ENCODE data around the gene SH3RF3.

Gene SH3RF3

GRCh38 chr2:109452318-109453305 is 323.6 kb downstream of the SH3RF3 start:
- no peak for DNase-seq (ENCODE audit: low read depth in 1 of 2, low spot score in 1 of 2)
- in situ Hi-C loops (cut with HindIII; ENCODE audit: low pct_unique_long_range_greater_than_20kb, low sequenced_read_pairs), result no loop called here
- no peak for TF ChIP-seq JUND (IDR thresholded peaks at IDR 0.05; ENCODE audit: low read depth)

GRCh38 chr2:109453371-109453995 is 324.5 kb downstream of the SH3RF3 start:
- TF ChIP-seq JUND (IDR thresholded peaks at IDR 0.05; ENCODE audit: low read depth), result no peak
- in situ Hi-C loops (cut with HindIII; ENCODE audit: low pct_unique_long_range_greater_than_20kb, low sequenced_read_pairs), result no loop called here
- DNase-seq (ENCODE audit: low read depth in 1 of 2, low spot score in 1 of 2), result no peak

- no peak for DNase-seq (ENCODE audit: low read depth in 1 of 2, low spot score in 1 of 2)
- in situ Hi-C loops (cut with HindIII; ENCODE audit: low pct_unique_long_range_greater_than_20kb, low sequenced_read_pairs), result no loop called here
- no peak for TF ChIP-seq JUND (IDR thresholded peaks at IDR 0.05; ENCODE audit: low read depth)
Observed at GRCh38 chr2:109454304-109454703, 325.3 kb downstream of the SH3RF3 start.

GRCh38 chr2:109454765-109455394 is 325.9 kb downstream of the SH3RF3 start:
- DNase-seq (ENCODE audit: low read depth in 1 of 2, low spot score in 1 of 2), result no peak
- TF ChIP-seq JUND (IDR thresholded peaks at IDR 0.05; ENCODE audit: low read depth), result no peak
- in situ Hi-C loops (cut with HindIII; ENCODE audit: low pct_unique_long_range_greater_than_20kb, low sequenced_read_pairs), result no loop called here

- TF ChIP-seq JUND (IDR thresholded peaks at IDR 0.05; ENCODE audit: low read depth), result no peak
- no peak for DNase-seq (ENCODE audit: low read depth in 1 of 2, low spot score in 1 of 2)
- in situ Hi-C loops (cut with HindIII; ENCODE audit: low pct_unique_long_range_greater_than_20kb, low sequenced_read_pairs), result no loop called here
Observed at GRCh38 chr2:109455731-109456691, 327.0 kb downstream of the SH3RF3 start.

GRCh38 chr2:109456776-109457175 is 327.8 kb downstream of the SH3RF3 start:
- in situ Hi-C loops (cut with HindIII; ENCODE audit: low pct_unique_long_range_greater_than_20kb, low sequenced_read_pairs), result no loop called here
- no peak for TF ChIP-seq JUND (IDR thresholded peaks at IDR 0.05; ENCODE audit: low read depth)
- no peak for DNase-seq (ENCODE audit: low read depth in 1 of 2, low spot score in 1 of 2)

- in situ Hi-C loops (cut with HindIII; ENCODE audit: low pct_unique_long_range_greater_than_20kb, low sequenced_read_pairs), result no loop called here
- no peak for TF ChIP-seq JUND (IDR thresholded peaks at IDR 0.05; ENCODE audit: low read depth)
- DNase-seq (ENCODE audit: low read depth in 1 of 2, low spot score in 1 of 2), result no peak
Observed at GRCh38 chr2:109457366-109457765, 328.4 kb downstream of the SH3RF3 start.

- TF ChIP-seq JUND (IDR thresholded peaks at IDR 0.05; ENCODE audit: low read depth), result no peak
- no peak for DNase-seq (ENCODE audit: low read depth in 1 of 2, low spot score in 1 of 2)
- in situ Hi-C loops (cut with HindIII; ENCODE audit: low pct_unique_long_range_greater_than_20kb, low sequenced_read_pairs), result no loop called here
Observed at GRCh38 chr2:109457794-109458193, 328.8 kb downstream of the SH3RF3 start.

- no peak for DNase-seq (ENCODE audit: low read depth in 1 of 2, low spot score in 1 of 2)
- no peak for TF ChIP-seq JUND (IDR thresholded peaks at IDR 0.05; ENCODE audit: low read depth)
- in situ Hi-C loops (cut with HindIII; ENCODE audit: low pct_unique_long_range_greater_than_20kb, low sequenced_read_pairs), result no loop called here
Observed at GRCh38 chr2:109458512-109458911, 329.5 kb downstream of the SH3RF3 start.

- in situ Hi-C loops (cut with HindIII; ENCODE audit: low pct_unique_long_range_greater_than_20kb, low sequenced_read_pairs), result no loop called here
- no peak for DNase-seq (ENCODE audit: low read depth in 1 of 2, low spot score in 1 of 2)
Observed at GRCh38 chr2:109459485-109459884, 330.5 kb downstream of the SH3RF3 start.

GRCh38 chr2:109460553-109461324 is 331.7 kb downstream of the SH3RF3 start:
- in situ Hi-C loops (cut with HindIII; ENCODE audit: low pct_unique_long_range_greater_than_20kb, low sequenced_read_pairs), result no loop called here
- no peak for TF ChIP-seq JUND (IDR thresholded peaks at IDR 0.05; ENCODE audit: low read depth)
- DNase-seq (ENCODE audit: low read depth in 1 of 2, low spot score in 1 of 2), result no peak

More at GRCh38 chr2:109459485-109459884, 330.5 kb downstream of the SH3RF3 start:
- TF ChIP-seq JUND (IDR thresholded peaks at IDR 0.05; ENCODE audit: low read depth), result no peak
